ENCODE data around the gene UNC119. TPM values are rescaled to one million over a fixed set of nuclear protein-coding genes. Genes with fewer than 3 reads are reported as not detected.

Gene UNC119
- total RNA-seq, 1 donor from 2014 or later = 26.2 TPM

GRCh38 chr17:28544402-28545140 is 7.9 kb downstream of the UNC119 start:
- DNase-seq (ENCODE audit: low spot score) = no peak

GRCh38 chr17:28541439-28541838 is 11.0 kb downstream of the UNC119 start:
- DNase-seq (ENCODE audit: low spot score) = no peak

- DNase-seq (ENCODE audit: low spot score) = no peak
Observed at GRCh38 chr17:28540231-28540630, 12.2 kb downstream of the UNC119 start.

GRCh38 chr17:28538296-28538895 is 14.0 kb downstream of the UNC119 start:
- DNase-seq (ENCODE audit: low spot score) = no peak

GRCh38 chr17:28537219-28537610 is 15.2 kb downstream of the UNC119 start:
- no peak for DNase-seq (ENCODE audit: low spot score)

GRCh38 chr17:28536532-28537218 is 15.7 kb downstream of the UNC119 start:
- DNase-seq (ENCODE audit: low spot score) = no peak

- DNase-seq (ENCODE audit: low spot score) = no peak
Observed at GRCh38 chr17:28534740-28535375, 17.6 kb downstream of the UNC119 start.

GRCh38 chr17:28533091-28533807 is 19.2 kb downstream of the UNC119 start:
- DNase-seq (ENCODE audit: low spot score) = no peak

- no peak for DNase-seq (ENCODE audit: low spot score)
Observed at GRCh38 chr17:28532050-28532960, 20.1 kb downstream of the UNC119 start.

- DNase-seq (ENCODE audit: low spot score) = no peak
Observed at GRCh38 chr17:28530926-28531325, 21.5 kb downstream of the UNC119 start.

- no peak for DNase-seq (ENCODE audit: low spot score)
Observed at GRCh38 chr17:28530250-28530649, 22.2 kb downstream of the UNC119 start.

- no peak for DNase-seq (ENCODE audit: low spot score)
Observed at GRCh38 chr17:28529013-28529400, 23.4 kb downstream of the UNC119 start.

- DNase-seq (ENCODE audit: low spot score) = peak; percentile 40
Observed at GRCh38 chr17:28528327-28529012, 24.0 kb downstream of the UNC119 start.

GRCh38 chr17:28527859-28528258 is 24.6 kb downstream of the UNC119 start:
- no peak for DNase-seq (ENCODE audit: low spot score)

- DNase-seq (ENCODE audit: low spot score) = no peak
Observed at GRCh38 chr17:28527181-28527681, 25.2 kb downstream of the UNC119 start.

GRCh38 chr17:28526381-28526780 is 26.0 kb downstream of the UNC119 start:
- DNase-seq (ENCODE audit: low spot score) = no peak

GRCh38 chr17:28524476-28525424 is 27.7 kb downstream of the UNC119 start:
- DNase-seq (ENCODE audit: low spot score) = peak; percentile 79

- DNase-seq (ENCODE audit: low spot score) = no peak
Observed at GRCh38 chr17:28523876-28524275, 28.5 kb downstream of the UNC119 start.

GRCh38 chr17:28523186-28523585 is 29.2 kb downstream of the UNC119 start:
- DNase-seq (ENCODE audit: low spot score) = no peak
